ENCODE data around the gene CELSR1.

GRCh38 chr22:46347646-46348045, 189.8 kb downstream of the CELSR1 start:
- TF ChIP-seq POLR2AphosphoS5 (IDR thresholded peaks at IDR 0.05; ENCODE audit: insufficient read depth in 1 of 2, low read depth in 1 of 2) (no peak), CTCF (IDR thresholded peaks at IDR 0.05) (no peak), POLR2A (IDR thresholded peaks at IDR 0.05) (no peak)

Measured in vagina (tissue), 2 donors.